ENCODE measurements around the gene STK10.
A peak's percentile ranks its signal among the peaks of the same experiment; 100 is the strongest.

Gene STK10

GRCh38 chr5:172140866-172141265 lies 47.2 kb downstream of the STK10 start:
- DNase-seq, result no peak

- DNase-seq, result no peak
Observed at GRCh38 chr5:172140120-172140519, 47.9 kb downstream of the STK10 start.

- no peak for DNase-seq
Observed at GRCh38 chr5:172137046-172137445, 51.0 kb downstream of the STK10 start.

- no peak for DNase-seq
Observed at GRCh38 chr5:172133359-172134029, 54.5 kb downstream of the STK10 start.

GRCh38 chr5:172131690-172132089 lies 56.3 kb downstream of the STK10 start:
- no peak for DNase-seq

GRCh38 chr5:172129256-172129910 lies 58.6 kb downstream of the STK10 start:
- DNase-seq, result no peak

GRCh38 chr5:172127581-172127980 lies 60.4 kb downstream of the STK10 start:
- DNase-seq, result no peak

GRCh38 chr5:172123269-172123692 lies 64.7 kb downstream of the STK10 start:
- DNase-seq, result peak; percentile 2 to 23

GRCh38 chr5:172119921-172120688 lies 67.9 kb downstream of the STK10 start:
- no peak for DNase-seq

GRCh38 chr5:172118891-172119290 lies 69.1 kb downstream of the STK10 start:
- no peak for DNase-seq

GRCh38 chr5:172117977-172118701 lies 69.9 kb downstream of the STK10 start:
- no peak for DNase-seq

GRCh38 chr5:172115541-172115982 lies 72.5 kb downstream of the STK10 start:
- DNase-seq, result no peak

GRCh38 chr5:172114875-172115422 lies 73.1 kb downstream of the STK10 start:
- no peak for DNase-seq

- no peak for DNase-seq
Observed at GRCh38 chr5:172113036-172113435, 75.0 kb downstream of the STK10 start.

- DNase-seq, result no peak
Observed at GRCh38 chr5:172111852-172112225, 76.2 kb downstream of the STK10 start.

GRCh38 chr5:172110921-172111851 lies 76.8 kb downstream of the STK10 start:
- no peak for DNase-seq

GRCh38 chr5:172110260-172110815 lies 77.7 kb downstream of the STK10 start:
- DNase-seq, result no peak

- DNase-seq, result no peak
Observed at GRCh38 chr5:172109749-172110148, 78.3 kb downstream of the STK10 start.

- DNase-seq, result no peak
Observed at GRCh38 chr5:172107571-172107970, 80.5 kb downstream of the STK10 start.

GRCh38 chr5:172106511-172107356 lies 81.3 kb downstream of the STK10 start:
- peak; percentile 19 to 26 for DNase-seq
